SKM-1 treated with dmso at 0.1 percent for 144 hours (cell line): ENCODE data around the gene SLC24A3.
"Not testable (repeated sequence)": the region's sequence is repeated elsewhere in the genome, so short reads cannot be mapped to it uniquely, and the experiment has no call there.

ENCODE experiments used
- DNase-seq: peaks from one replicate; lab custom pipeline; 2025; ENCODE audit not compliant: unreplicated experiment; lab: John Stamatoyannopoulos, UW

Gene SLC24A3

DNA sequence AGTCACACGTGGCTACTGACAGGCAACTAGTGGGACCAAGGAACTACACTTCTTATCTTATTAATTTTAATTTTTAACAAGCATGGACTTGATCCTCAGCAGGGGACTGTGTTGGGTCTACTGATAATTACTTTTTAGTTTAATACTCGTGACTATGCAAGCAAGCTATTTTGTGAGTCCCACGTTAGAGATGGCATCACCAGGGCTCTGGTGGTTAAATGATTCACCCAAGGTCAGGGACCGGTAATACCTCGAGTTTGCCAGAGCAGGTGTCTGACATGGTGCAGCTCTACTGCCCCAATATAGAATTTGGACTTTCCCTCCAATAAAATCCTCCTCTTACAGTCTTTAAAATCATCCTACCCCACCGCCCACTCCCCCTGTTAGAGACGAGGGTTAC lies 447.0 kb downstream of the SLC24A3 start:
- DNase-seq = no peak

GRCh38 chr20:19660808-19661378 lies 448.5 kb downstream of the SLC24A3 start:
- no peak for DNase-seq

- peak; percentile 41 for DNase-seq
These were observed 449.5 kb downstream of the SLC24A3 start for GRCh38 chr20:19661717-19662636.

DNA sequence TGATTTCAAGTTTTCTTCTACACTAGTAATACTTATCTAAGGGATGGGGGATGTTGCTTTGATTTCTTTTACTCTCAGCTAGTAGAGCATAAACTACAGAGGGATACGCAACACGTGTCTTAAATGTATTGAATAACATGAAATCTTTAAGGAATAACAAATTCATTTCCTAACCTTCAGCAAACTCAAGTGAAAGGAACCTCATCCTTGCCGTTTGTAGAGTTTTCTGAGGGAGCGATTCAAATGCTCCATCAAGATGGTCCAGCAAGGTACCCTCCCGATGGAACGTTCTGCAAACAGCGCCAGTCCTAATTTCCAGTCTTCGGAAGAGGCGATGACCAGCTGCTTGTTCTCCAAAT lies 450.2 kb downstream of the SLC24A3 start:
- no peak for DNase-seq

DNA sequence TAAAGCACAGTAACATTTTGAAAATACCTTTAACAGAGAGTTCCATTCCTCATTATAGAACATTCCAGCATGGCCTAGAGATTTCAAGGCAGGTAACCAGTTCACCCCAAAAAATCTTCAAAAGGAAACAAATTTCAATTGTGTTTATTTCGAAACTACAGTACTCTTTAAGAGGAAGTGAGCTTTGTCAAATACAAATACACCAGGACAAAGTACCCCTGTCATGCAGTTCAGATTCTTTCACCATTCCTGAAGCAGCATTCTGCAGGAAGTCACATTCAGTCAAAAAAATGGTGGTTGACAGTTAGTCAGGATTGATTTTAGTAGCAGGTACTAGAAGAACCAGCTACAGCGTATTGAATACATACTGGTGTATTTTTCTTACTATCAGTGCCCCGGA lies 456.0 kb downstream of the SLC24A3 start:
- DNase-seq = no peak

DNA sequence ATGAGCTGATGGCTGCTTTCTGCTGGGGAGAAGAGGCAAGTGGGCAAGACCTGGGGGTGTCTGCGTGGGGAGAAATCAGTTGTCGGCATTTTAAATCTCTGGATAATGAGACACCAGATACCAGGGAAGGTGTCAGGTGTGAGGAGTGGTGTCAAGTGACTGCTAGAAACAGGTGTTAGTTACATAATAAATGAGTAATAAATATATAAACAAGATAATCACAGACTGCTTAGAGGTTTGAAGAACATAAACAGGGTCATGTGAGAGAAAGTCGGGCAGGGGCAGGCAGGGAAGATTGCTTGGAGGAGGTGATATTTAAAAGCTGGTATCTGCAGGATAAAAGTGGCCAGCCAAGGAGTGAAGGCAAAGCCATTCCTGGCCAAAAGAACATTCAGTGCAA lies 458.4 kb downstream of the SLC24A3 start:
- DNase-seq = no peak

DNA sequence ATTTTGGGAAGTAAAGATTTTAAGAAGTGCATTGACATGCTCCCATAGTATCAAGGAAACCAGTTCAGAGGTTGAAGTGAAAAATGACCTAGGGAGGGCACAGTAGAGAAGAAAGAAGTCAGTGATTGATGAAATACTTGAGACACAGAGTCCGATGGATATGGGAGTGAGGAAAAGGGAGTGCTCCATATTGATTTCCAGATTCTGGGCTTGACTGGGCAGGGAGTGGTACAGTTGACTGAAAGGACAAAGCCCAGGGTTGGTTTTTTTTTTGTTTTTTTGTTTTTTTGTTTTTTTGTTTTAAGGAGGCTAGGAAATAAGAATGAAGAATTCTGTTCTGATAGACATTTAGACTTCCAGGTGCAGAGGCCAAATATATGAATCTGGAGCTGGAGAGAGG lies 458.9 kb downstream of the SLC24A3 start:
- DNase-seq = no peak

GRCh38 chr20:19672498-19672897 lies 460.1 kb downstream of the SLC24A3 start:
- DNase-seq = no peak

- DNase-seq = no peak
These were observed 461.1 kb downstream of the SLC24A3 start for GRCh38 chr20:19673575-19673974.

- no peak for DNase-seq
These were observed 463.8 kb downstream of the SLC24A3 start for GRCh38 chr20:19676202-19676601.

DNA sequence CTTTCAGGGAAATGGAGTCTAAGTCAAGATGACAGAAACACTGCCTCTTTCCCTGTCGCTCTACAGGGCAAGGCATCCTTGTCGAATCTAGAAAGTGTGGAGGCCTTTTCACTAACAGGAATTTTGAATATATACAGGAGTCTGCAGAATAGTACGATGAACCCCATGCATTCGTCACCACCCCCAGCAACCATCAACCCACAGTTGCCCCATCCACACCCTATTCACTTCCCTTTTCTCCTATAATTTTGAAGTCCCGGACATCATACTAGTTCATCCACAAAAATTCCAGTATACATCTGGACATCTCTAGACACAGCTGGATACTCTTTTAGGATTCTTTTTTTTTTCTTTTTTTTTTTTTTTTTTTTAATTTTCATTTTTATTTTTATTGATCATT lies 464.9 kb downstream of the SLC24A3 start:
- no peak for DNase-seq

GRCh38 chr20:19678591-19678990 lies 466.1 kb downstream of the SLC24A3 start:
- not testable (repeated sequence) for DNase-seq

GRCh38 chr20:19679900-19680495 lies 467.6 kb downstream of the SLC24A3 start:
- DNase-seq = no peak

DNA sequence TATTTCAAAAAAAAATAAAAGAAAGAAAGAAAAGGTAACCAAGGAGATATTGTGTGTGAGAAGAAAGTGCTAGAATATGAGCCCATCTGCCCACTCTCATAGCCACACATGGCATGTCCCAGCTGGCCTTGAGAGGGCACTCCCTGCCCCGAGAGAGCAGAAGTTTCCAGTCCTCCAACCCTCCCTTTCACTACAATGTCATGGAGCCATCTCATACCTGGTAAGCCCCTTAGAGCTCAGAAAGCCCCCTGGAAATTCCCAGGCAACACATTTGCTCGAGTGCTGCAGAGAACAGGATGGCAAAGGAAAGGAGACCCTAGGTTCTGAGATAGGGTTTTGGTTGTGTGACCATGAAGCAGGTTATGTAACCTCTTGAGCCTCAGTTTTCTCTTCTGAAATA lies 469.8 kb downstream of the SLC24A3 start:
- no peak for DNase-seq

GRCh38 chr20:19683188-19683587 lies 470.7 kb downstream of the SLC24A3 start:
- DNase-seq = no peak

DNA sequence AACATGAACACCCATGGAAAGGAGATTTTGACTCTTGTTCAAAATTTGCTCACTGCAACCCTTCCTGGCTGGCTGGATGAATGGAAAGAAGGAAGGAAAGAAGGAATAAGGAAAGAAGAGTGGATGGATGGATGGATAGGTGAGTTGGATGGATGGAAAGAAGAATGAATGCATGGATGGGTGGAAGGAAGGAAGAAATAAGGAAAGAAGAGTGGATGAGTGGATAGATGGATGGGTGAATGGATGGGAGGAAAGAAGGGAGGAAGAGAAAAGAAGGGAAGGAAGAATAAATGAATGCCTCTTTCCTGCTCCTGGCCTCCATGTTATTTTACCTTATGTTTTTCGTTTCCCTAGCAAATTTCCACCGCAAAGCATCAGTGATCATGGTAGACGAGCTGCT lies 471.4 kb downstream of the SLC24A3 start:
- no peak for DNase-seq

DNA sequence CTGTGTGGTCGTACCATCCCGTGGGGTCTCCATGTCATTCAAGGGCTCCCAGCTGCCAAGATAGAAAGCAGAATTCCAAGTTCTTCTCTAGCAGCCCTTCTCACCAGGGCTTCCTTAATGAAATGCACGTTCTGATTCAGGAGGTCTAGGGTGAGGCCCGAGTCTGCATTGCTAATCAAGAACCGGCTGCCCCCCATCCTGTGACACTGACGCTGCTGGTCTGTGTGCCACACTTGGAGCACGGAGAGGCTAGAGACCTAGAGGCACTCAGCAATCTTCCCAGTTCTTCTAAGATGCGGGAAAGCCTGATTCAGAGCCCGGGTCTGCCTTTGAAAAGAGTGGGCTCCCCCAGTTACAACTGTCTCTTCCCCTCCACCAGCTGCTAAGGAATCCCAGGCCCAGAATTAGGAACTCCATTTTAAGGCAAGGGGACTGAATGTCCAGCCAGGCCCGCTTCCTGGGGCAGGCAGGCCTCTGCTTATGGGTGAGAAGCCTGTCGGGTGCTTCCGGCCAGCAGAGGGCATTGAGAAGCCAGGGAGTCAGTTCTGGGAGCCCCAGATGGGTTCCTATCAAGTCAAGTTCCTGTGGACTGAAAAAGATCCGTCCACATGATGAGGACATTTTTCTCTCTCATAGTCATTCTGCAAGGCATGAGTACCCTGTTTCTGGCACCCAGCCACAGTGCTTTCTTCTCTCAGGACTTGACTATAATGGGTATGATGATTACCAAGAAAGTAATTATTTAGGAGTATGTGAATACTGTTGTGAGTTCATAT lies 475.8 kb downstream of the SLC24A3 start:
- DNase-seq = no peak

GRCh38 chr20:19690462-19690861 lies 478.0 kb downstream of the SLC24A3 start:
- DNase-seq = no peak

DNA sequence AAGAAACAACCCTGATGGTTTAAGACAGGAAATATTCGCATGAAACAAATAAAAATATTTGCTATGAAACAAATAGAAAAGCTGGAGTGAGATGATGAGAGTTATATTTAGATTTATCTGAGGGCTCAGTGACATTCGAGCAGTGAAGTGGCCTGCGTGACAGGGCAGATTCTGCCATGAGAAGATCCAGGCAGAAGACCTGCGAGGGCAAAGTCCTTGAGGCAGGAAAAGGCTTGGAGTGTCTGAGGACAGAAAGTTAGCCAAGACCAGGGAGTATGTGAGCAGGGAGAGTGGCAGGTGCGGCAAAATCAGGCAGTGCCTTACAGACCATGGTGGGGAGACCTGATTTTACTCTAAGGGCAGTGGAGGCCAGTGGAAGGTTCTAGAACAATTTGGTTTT lies 478.7 kb downstream of the SLC24A3 start:
- no peak for DNase-seq

GRCh38 chr20:19692100-19692499 lies 479.7 kb downstream of the SLC24A3 start:
- no peak for DNase-seq

DNA sequence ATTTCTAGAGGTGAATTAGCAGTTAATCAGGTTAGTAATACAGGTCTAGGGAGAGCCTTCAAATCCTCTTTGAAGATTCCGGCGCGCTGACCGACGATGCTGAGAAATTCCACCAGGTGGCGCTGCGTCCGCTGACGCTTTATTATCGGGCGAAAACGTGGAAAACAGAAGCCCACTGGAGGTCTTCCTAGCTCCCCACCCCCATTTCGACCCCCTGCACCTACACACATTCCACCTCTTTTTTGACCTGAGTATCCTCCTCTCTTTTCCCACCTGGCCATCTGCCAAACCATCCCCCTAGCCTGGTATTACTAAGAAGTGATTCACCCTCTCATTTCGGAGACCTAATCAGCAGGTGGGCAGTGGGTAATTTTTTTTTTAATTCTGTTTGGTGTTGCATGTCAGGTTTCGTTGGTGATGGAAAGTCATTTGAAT lies 480.3 kb downstream of the SLC24A3 start:
- no peak for DNase-seq
